ENCODE results near the gene FOXO3. TPM values are rescaled to one million over a fixed set of nuclear protein-coding genes. Genes with fewer than 3 reads are reported as not detected.
"Not testable (repeated sequence)": the region's sequence is repeated elsewhere in the genome, so short reads cannot be mapped to it uniquely, and the experiment has no call there.

FOXO3 gene
- total and polyA plus RNA-seq, 9 donors = 33.4 to 94.8 (median 70.0) TPM

- Histone ChIP-seq H3K27ac (peak overlapping the region in 1 of 2 donors; percentile 63), H3K4me1 (ENCODE audit: insufficient read depth) (peaks cover 43% of the 10 kb centered on the region), H3K36me3 (no peaks in the 10 kb centered on the region), H3K4me3 (no peak overlapping the region), H3K9me3 (no peaks in the 10 kb centered on the region), H3K27me3 (no peaks in the 10 kb centered on the region)
- intact Hi-C loops (cut with DNase I) = loop anchor here in 3 of 4 donors (5.0 to 10.0 kb wide), 3 partner anchors 62 to 92 kb away; partner anchors contain the start of gene FOXO3 (in 1 of the 3)
- TF ChIP-seq EP300 (IDR thresholded peaks at IDR 0.05) (peak; percentile 49), POLR2A (IDR thresholded peaks at IDR 0.05) (no peak), CTCF (IDR thresholded peaks at IDR 0.05) (no peak)
- DNase-seq = no peak
- WGBS, 3 donors = 10 to 18% (median 13%) methylated on average over 5 of the region's 5 CpGs
Measured at GRCh38 chr6:108654465-108655106, 93.9 kb downstream of the FOXO3 start.

GRCh38 chr6:108655806-108656651 lies 95.3 kb downstream of the FOXO3 start:
- Histone ChIP-seq H3K4me1 (ENCODE audit: insufficient read depth) (peaks cover 38% of the 10 kb centered on the region), H3K27ac (peak overlapping the region; percentile 11 to 63), H3K4me3 (peak overlapping the region; percentile 23), H3K36me3 (no peaks in the 10 kb centered on the region), H3K9me3 (no peaks in the 10 kb centered on the region), H3K27me3 (no peaks in the 10 kb centered on the region)
- WGBS, 3 donors = 23 to 29% (median 24%) methylated on average over 12 of the region's 12 CpGs
- intact Hi-C loops (cut with DNase I) = loop anchor here in 2 of 4 donors (5.0 to 10.0 kb wide), 2 partner anchors 64 to 71 kb away; no protein-coding TSS in a partner anchor
- DNase-seq = peak in 3 of 5 donors; percentile 28 to 50 (median 38)
- TF ChIP-seq CTCF (IDR thresholded peaks at IDR 0.05) (no peak), EP300 (IDR thresholded peaks at IDR 0.05) (no peak), POLR2A (IDR thresholded peaks at IDR 0.05) (no peak)

- H3K36me3 ChIP-seq = no peaks in the 10 kb centered on the region
- peak overlapping the region; percentile 23 for H3K4me3 ChIP-seq
- intact Hi-C loops (cut with DNase I) = loop anchor here in 2 of 4 donors (5.0 to 10.0 kb wide), 2 partner anchors 65 to 72 kb away; no protein-coding TSS in a partner anchor
- no peaks in the 10 kb centered on the region for H3K9me3 ChIP-seq
- H3K27ac ChIP-seq = no peak overlapping the region
- TF ChIP-seq CTCF (IDR thresholded peaks at IDR 0.05) = no peak
- TF ChIP-seq POLR2A (IDR thresholded peaks at IDR 0.05) = no peak
- no peak for TF ChIP-seq EP300 (IDR thresholded peaks at IDR 0.05)
- no peak for DNase-seq
- no peaks in the 10 kb centered on the region for H3K27me3 ChIP-seq
- WGBS, 3 donors = 50 to 53% (median 51%) methylated on average over 2 of the region's 2 CpGs
- peaks cover 32% of the 10 kb centered on the region for H3K4me1 ChIP-seq (ENCODE audit: insufficient read depth)
Measured at GRCh38 chr6:108656836-108657235, 96.1 kb downstream of the FOXO3 start.

GRCh38 chr6:108658174-108658573 lies 97.5 kb downstream of the FOXO3 start:
- H3K4me1 ChIP-seq (ENCODE audit: insufficient read depth) = peaks cover 24% of the 10 kb centered on the region
- no peak for DNase-seq
- no peaks in the 10 kb centered on the region for H3K9me3 ChIP-seq
- no peaks in the 10 kb centered on the region for H3K27me3 ChIP-seq
- intact Hi-C loops (cut with DNase I) = loop anchor here in 2 of 4 donors (5.0 to 10.0 kb wide), 2 partner anchors 66 to 73 kb away; no protein-coding TSS in a partner anchor
- TF ChIP-seq EP300 (IDR thresholded peaks at IDR 0.05) (no peak), CTCF (IDR thresholded peaks at IDR 0.05) (no peak)
- H3K36me3 ChIP-seq = no peaks in the 10 kb centered on the region
- 95 to 96% (median 95%) methylated on average over 2 of the region's 2 CpGs for WGBS, 3 donors
- H3K27ac ChIP-seq = no peak overlapping the region
- H3K4me3 ChIP-seq = no peak overlapping the region

GRCh38 chr6:108658785-108659184 lies 98.1 kb downstream of the FOXO3 start:
- not testable (repeated sequence) for H3K9me3 ChIP-seq, H3K36me3 ChIP-seq, DNase-seq, H3K27ac ChIP-seq, H3K4me3 ChIP-seq, H3K27me3 ChIP-seq
- peaks cover 20% of the 10 kb centered on the region for H3K4me1 ChIP-seq (ENCODE audit: insufficient read depth)
- WGBS, 3 donors = 93 to 95% (median 94%) methylated on average over 4 of the region's 4 CpGs
- intact Hi-C loops (cut with DNase I) = loop anchor here in 2 of 4 donors (5.0 to 10.0 kb wide), 2 partner anchors 66 to 74 kb away; no protein-coding TSS in a partner anchor
